H1 (cell line): ENCODE measurements around the gene MPPED2. TPM values are rescaled to one million over a fixed set of nuclear protein-coding genes. Genes with fewer than 3 reads are reported as not detected.

Source experiments
- TCF12 ChIP-seq: IDR thresholded peaks from 2 replicates; pipeline ENCODE4 v1.6.1; 2011; ENCODE audit warnings: low read depth, mild to moderate bottlenecking, low read length
- polyA plus RNA-seq, 7 experiments: library from polyadenylated mRNA; depleted of rRNA in 3 of 7; stranded (reverse) in 5 of 7; unstranded in 2 of 7; fragments of >200 nt in 5 of 7; fragments of 200-250 nt in 2 of 7; gene quantifications; 1 replicate in 5 of 7; 2 replicates in 1 of 7; 4 replicates in 1 of 7; pipeline versions ENCODE4 v1.2.1 to v1.2.3, GENCODE V29; 2011 to 2013; ENCODE audit warnings: missing spikeins in 2 of 7, mixed read lengths in 2 of 7
- total RNA-seq: library from RNA; stranded (reverse); fragmentation: NEBNext Ultra II Directional; extraction: Animal tissue kit (Norgen Biotek cat#: 25700); gene quantifications from 2 replicates; pipeline ENCODE4 v1.2.1, GENCODE V29; 2021
- TF ChIP-seq, protein P1 (sequence below), 3 experiments: IDR thresholded peaks; 1 replicate in 2 of 3; 2 replicates in 1 of 3; pipeline versions ENCODE4 v1.5.1 to v1.6.1; 2011; ENCODE audit warnings: low read length in 3 of 3, mild to moderate bottlenecking in 3 of 3, inconsistent platforms in 2 of 3, low read depth in 1 of 3, moderate library complexity in 1 of 3; ENCODE audit not compliant: insufficient read depth in 1 of 3; ENCODE audit errors: control extremely low read depth in 1 of 3
- TF ChIP-seq, protein P2 (sequence below): fragments of 300-600 bp; sonication (generic); IDR thresholded peaks from 2 replicates; pipeline ENCODE4 v1.7.1; 2012; ENCODE audit warnings: low read length, moderate library complexity, mild to moderate bottlenecking, inconsistent platforms; ENCODE audit not compliant: insufficient replicate concordance

The MPPED2 gene
- total and polyA plus RNA-seq, 2 of the 8 experiments (the other 6 are each of a cell fraction or from before 2014, with no cell fraction given), result 1.3 to 3.5 TPM

DNA sequence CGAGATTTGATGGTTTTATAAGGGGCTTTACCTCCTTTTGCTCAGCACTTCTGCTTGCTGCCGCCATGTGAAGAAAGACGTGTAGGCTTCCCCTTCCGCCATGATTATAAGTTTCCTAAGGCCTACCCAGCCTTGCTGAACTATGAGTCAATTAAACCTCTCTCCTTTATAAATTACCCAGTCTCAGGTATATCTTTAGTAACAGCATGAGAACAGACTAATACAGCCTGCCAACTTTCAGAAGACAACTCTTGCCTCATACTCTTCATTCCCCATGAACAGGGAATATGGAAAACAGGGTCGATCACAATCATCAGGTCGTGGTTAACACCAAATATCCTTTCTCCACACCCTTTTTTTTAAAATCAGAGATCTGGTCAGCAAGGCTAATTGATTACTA is 83.0 kb downstream of the MPPED2 start (continued):
- TF ChIP-seq, protein P1, sequence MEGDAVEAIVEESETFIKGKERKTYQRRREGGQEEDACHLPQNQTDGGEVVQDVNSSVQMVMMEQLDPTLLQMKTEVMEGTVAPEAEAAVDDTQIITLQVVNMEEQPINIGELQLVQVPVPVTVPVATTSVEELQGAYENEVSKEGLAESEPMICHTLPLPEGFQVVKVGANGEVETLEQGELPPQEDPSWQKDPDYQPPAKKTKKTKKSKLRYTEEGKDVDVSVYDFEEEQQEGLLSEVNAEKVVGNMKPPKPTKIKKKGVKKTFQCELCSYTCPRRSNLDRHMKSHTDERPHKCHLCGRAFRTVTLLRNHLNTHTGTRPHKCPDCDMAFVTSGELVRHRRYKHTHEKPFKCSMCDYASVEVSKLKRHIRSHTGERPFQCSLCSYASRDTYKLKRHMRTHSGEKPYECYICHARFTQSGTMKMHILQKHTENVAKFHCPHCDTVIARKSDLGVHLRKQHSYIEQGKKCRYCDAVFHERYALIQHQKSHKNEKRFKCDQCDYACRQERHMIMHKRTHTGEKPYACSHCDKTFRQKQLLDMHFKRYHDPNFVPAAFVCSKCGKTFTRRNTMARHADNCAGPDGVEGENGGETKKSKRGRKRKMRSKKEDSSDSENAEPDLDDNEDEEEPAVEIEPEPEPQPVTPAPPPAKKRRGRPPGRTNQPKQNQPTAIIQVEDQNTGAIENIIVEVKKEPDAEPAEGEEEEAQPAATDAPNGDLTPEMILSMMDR (IDR thresholded peaks at IDR 0.05; ENCODE audit: control extremely low read depth in 1 of 3, insufficient read depth in 1 of 3, low read depth in 1 of 3, low read length in 3 of 3), result no peak
- TF ChIP-seq, protein P2, sequence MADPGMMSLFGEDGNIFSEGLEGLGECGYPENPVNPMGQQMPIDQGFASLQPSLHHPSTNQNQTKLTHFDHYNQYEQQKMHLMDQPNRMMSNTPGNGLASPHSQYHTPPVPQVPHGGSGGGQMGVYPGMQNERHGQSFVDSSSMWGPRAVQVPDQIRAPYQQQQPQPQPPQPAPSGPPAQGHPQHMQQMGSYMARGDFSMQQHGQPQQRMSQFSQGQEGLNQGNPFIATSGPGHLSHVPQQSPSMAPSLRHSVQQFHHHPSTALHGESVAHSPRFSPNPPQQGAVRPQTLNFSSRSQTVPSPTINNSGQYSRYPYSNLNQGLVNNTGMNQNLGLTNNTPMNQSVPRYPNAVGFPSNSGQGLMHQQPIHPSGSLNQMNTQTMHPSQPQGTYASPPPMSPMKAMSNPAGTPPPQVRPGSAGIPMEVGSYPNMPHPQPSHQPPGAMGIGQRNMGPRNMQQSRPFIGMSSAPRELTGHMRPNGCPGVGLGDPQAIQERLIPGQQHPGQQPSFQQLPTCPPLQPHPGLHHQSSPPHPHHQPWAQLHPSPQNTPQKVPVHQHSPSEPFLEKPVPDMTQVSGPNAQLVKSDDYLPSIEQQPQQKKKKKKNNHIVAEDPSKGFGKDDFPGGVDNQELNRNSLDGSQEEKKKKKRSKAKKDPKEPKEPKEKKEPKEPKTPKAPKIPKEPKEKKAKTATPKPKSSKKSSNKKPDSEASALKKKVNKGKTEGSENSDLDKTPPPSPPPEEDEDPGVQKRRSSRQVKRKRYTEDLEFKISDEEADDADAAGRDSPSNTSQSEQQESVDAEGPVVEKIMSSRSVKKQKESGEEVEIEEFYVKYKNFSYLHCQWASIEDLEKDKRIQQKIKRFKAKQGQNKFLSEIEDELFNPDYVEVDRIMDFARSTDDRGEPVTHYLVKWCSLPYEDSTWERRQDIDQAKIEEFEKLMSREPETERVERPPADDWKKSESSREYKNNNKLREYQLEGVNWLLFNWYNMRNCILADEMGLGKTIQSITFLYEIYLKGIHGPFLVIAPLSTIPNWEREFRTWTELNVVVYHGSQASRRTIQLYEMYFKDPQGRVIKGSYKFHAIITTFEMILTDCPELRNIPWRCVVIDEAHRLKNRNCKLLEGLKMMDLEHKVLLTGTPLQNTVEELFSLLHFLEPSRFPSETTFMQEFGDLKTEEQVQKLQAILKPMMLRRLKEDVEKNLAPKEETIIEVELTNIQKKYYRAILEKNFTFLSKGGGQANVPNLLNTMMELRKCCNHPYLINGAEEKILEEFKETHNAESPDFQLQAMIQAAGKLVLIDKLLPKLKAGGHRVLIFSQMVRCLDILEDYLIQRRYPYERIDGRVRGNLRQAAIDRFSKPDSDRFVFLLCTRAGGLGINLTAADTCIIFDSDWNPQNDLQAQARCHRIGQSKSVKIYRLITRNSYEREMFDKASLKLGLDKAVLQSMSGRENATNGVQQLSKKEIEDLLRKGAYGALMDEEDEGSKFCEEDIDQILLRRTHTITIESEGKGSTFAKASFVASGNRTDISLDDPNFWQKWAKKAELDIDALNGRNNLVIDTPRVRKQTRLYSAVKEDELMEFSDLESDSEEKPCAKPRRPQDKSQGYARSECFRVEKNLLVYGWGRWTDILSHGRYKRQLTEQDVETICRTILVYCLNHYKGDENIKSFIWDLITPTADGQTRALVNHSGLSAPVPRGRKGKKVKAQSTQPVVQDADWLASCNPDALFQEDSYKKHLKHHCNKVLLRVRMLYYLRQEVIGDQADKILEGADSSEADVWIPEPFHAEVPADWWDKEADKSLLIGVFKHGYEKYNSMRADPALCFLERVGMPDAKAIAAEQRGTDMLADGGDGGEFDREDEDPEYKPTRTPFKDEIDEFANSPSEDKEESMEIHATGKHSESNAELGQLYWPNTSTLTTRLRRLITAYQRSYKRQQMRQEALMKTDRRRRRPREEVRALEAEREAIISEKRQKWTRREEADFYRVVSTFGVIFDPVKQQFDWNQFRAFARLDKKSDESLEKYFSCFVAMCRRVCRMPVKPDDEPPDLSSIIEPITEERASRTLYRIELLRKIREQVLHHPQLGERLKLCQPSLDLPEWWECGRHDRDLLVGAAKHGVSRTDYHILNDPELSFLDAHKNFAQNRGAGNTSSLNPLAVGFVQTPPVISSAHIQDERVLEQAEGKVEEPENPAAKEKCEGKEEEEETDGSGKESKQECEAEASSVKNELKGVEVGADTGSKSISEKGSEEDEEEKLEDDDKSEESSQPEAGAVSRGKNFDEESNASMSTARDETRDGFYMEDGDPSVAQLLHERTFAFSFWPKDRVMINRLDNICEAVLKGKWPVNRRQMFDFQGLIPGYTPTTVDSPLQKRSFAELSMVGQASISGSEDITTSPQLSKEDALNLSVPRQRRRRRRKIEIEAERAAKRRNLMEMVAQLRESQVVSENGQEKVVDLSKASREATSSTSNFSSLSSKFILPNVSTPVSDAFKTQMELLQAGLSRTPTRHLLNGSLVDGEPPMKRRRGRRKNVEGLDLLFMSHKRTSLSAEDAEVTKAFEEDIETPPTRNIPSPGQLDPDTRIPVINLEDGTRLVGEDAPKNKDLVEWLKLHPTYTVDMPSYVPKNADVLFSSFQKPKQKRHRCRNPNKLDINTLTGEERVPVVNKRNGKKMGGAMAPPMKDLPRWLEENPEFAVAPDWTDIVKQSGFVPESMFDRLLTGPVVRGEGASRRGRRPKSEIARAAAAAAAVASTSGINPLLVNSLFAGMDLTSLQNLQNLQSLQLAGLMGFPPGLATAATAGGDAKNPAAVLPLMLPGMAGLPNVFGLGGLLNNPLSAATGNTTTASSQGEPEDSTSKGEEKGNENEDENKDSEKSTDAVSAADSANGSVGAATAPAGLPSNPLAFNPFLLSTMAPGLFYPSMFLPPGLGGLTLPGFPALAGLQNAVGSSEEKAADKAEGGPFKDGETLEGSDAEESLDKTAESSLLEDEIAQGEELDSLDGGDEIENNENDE, result no peak
- TF ChIP-seq TCF12, result no peak
